HG03108 (cell line): ENCODE data around the gene MALAT1.
"Not testable (repeated sequence)": the region's sequence is repeated elsewhere in the genome, so short reads cannot be mapped to it uniquely, and the experiment has no call there.

ENCODE experiments used
- ATAC-seq: cut with Tn5 transposase; IDR thresholded peaks from one replicate; pipeline ENCODE4 v1.9.1; 2021; ENCODE audit warnings: moderate library complexity; ENCODE audit not compliant: unreplicated experiment

MALAT1 gene

DNA sequence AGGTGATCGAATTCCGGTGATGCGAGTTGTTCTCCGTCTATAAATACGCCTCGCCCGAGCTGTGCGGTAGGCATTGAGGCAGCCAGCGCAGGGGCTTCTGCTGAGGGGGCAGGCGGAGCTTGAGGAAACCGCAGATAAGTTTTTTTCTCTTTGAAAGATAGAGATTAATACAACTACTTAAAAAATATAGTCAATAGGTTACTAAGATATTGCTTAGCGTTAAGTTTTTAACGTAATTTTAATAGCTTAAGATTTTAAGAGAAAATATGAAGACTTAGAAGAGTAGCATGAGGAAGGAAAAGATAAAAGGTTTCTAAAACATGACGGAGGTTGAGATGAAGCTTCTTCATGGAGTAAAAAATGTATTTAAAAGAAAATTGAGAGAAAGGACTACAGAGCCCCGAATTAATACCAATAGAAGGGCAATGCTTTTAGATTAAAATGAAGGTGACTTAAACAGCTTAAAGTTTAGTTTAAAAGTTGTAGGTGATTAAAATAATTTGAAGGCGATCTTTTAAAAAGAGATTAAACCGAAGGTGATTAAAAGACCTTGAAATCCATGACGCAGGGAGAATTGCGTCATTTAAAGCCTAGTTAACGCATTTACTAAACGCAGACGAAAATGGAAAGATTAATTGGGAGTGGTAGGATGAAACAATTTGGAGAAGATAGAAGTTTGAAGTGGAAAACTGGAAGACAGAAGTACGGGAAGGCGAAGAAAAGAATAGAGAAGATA is at the start of gene MALAT1:
Gene MALAT1, plus strand, starts transcription at position 69 of the 736 bp plus-strand sequence.
- peak; percentile 27 for ATAC-seq

- not testable (repeated sequence) for ATAC-seq
Observed at GRCh38 chr11:65451301-65451700, 47.5 kb upstream of the MALAT1 start.

GRCh38 chr11:65452259-65452658 is 46.6 kb upstream of the MALAT1 start:
- ATAC-seq, result not testable (repeated sequence)

GRCh38 chr11:65452806-65453490 is 45.9 kb upstream of the MALAT1 start:
- no peak for ATAC-seq

GRCh38 chr11:65454311-65454695 is 44.5 kb upstream of the MALAT1 start:
- no peak for ATAC-seq

GRCh38 chr11:65454696-65455456 is 44.0 kb upstream of the MALAT1 start:
- ATAC-seq, result peak; percentile 89

DNA sequence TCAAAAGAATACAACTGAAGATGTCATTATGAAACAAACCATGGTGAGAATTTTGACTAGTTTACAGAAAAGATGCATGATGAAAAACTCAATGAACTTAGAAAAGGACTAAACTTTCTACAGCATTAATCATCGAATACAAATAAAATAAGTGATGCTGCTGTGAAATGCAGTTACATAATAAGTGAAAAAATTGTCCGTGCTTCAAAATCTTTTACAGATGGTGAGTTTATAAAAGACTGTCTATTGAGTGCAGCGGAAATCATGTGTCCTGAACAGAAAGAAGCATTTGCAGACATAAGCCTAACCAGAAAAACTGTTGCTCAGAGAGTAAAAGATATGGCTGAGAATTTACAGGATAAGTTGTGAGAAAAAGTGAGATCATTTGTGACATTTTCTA is 42.4 kb upstream of the MALAT1 start:
- ATAC-seq, result no peak

GRCh38 chr11:65459552-65459951 is 39.3 kb upstream of the MALAT1 start:
- ATAC-seq, result no peak

- ATAC-seq, result not testable (repeated sequence)
Observed at GRCh38 chr11:65465471-65465870, 33.4 kb upstream of the MALAT1 start.

DNA sequence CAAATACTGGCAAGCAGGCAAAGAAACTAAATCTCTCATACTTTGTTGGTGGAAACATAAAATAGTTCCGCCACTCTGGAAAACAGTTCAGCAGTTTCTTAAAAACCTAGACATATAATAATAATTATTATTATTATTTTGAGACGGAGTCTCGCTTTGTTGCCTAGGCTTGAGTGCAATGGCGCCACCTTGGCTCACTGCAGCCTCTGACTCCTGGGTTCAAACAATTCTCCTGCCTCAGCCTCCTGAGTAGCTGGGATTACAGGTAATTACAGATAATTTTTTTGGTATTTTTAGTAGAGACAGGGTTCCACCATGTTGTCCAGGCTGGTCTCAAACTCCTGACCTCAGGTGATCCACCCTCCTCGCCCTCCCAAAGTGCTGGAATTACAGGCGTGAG is 31.5 kb upstream of the MALAT1 start:
- not testable (repeated sequence) for ATAC-seq

- ATAC-seq, result peak; percentile 42
Observed at GRCh38 chr11:65468874-65469333, 29.9 kb upstream of the MALAT1 start.

GRCh38 chr11:65470433-65471049 is 28.3 kb upstream of the MALAT1 start:
- no peak for ATAC-seq

- peak; percentile 33 for ATAC-seq
Observed at GRCh38 chr11:65471447-65471891, 27.4 kb upstream of the MALAT1 start.

DNA sequence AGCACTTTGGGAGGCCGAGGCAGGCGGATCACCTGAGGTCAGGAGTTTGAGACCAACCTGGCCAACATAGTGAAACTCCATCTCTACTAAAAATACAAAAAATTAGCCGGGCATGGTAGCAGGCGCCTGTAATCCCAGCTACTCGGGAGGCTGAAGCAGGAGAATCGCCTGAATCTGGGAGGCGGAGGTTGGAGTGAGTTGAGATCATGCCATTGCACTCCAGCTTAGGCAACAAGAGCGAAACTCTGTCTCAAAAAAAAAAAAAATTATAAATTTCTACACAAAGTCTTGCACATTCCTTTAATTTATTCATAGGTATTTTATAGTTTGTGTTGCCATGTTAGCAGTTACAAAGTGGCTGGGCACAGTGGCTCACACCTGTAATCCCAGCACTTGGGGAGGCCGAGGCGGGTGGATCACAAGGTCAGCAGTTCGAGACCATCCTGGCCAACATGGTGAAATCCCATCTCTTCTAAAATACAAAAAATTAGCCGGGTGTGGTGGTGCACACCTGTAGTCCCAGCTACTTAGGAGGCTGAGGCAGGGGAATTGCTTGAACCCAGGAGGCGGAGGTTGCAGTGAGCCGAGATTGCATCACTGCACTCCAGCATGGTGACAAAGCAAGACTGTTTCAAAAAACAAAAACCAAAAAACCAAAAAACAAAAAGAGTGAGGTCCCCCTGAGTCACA is 26.1 kb upstream of the MALAT1 start:
- not testable (repeated sequence) for ATAC-seq

- no peak for ATAC-seq
Observed at GRCh38 chr11:65473278-65473860, 25.5 kb upstream of the MALAT1 start.

- ATAC-seq, result no peak
Observed at GRCh38 chr11:65474864-65475263, 24.0 kb upstream of the MALAT1 start.

DNA sequence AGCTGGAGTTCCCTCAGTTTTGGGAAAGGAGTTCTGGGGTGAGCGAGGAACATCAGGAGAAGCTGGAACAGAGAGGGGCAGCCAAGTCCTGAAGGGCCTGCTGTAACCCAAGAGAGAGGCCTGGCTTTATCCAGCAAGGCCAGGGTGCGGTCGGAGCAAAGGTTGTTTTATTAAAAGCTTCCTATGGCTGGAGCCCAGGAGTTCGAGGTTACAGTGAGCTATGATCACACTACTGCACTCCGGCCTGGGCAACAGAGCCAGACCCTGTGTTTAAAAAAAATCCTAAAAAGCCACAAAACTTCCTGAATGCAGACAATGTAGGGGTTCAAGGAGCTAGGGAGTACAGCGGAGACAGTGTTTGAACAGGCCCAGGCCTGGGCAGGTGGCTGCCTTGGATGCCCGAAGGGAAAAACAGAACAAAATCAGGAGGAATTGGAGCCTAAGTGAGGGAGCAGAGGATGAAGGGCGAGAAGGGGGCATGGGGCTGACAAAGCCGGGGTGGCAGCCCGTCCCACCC is 22.2 kb upstream of the MALAT1 start:
- ATAC-seq, result no peak

- peak; percentile 86 for ATAC-seq
Observed at GRCh38 chr11:65477149-65477965, 21.5 kb upstream of the MALAT1 start.
